Endothelial cell of umbilical vein (primary cell): ENCODE measurements around the gene GNB1. TPM values are rescaled to one million over a fixed set of nuclear protein-coding genes. Genes with fewer than 3 reads are reported as not detected.

Source experiments
- BruUV-seq: library from RNA; stranded (reverse); fragments of 400-500 nt; replicated peaks from 2 replicates; lab custom pipeline; 2021; lab: Mats Ljungman, UMichigan
- CTCF ChIA-PET: fragments of 300-600, 350-600 bp; sonication (Branson Sonifier 250); formaldehyde crosslinking; loops from one replicate; lab custom pipeline; 2021; ENCODE audit warnings: antibody characterized with exemption, inconsistent platforms; lab: Charles Lee
- POLR2A ChIA-PET: fragments of 300-600, 350-600 bp; sonication (Branson Sonifier 250); formaldehyde crosslinking; loops from one replicate; lab custom pipeline; 2021; ENCODE audit warnings: antibody characterized with exemption, inconsistent platforms; lab: Charles Lee
- DNase-seq: peaks from one replicate; pipeline ENCODE4 v3.0.0-alpha.2; 2011; ENCODE audit warnings: low read depth, low spot score
- FAIRE-seq: peaks from 2 replicates; lab custom pipeline; 2011; peaks lifted over from hg19 to GRCh38; lab: Jason Lieb, UNC
- H2AFZ ChIP-seq: 2 replicates; pipeline ENCODE4 v1.6.0; 2012; ENCODE audit warnings: low read depth, low read length, control low read depth, inconsistent platforms
- H3K27ac ChIP-seq: 2 replicates; pipeline ENCODE4 v1.5.1; 2011; ENCODE audit warnings: low read depth, mild to moderate bottlenecking, control low read depth, low read length, moderate library complexity; ENCODE audit not compliant: insufficient read depth
- H3K27me3 ChIP-seq, 2 experiments: 2 replicates each; pipeline versions ENCODE4 v1.6.0 to v1.6.1; 2011; ENCODE audit warnings: low read length in 2 of 2, mixed read lengths in 1 of 2; ENCODE audit not compliant: control insufficient read depth in 2 of 2, insufficient read depth in 2 of 2
- H3K36me3 ChIP-seq, 2 experiments: 2 replicates in 1 of 2; 3 replicates in 1 of 2; pipeline ENCODE4 v1.5.1; 2011; ENCODE audit warnings: low read length in 2 of 2, mild to moderate bottlenecking in 1 of 2, moderate library complexity in 1 of 2; ENCODE audit not compliant: control insufficient read depth in 2 of 2, insufficient read depth in 2 of 2; ENCODE audit errors: extremely low read depth in 1 of 2
- H3K4me1 ChIP-seq: 3 replicates; pipeline ENCODE4 v1.5.1; 2011; ENCODE audit warnings: mild to moderate bottlenecking, low read length; ENCODE audit not compliant: control insufficient read depth, insufficient read depth; ENCODE audit errors: extremely low read depth
- H3K4me2 ChIP-seq: 2 replicates; pipeline ENCODE4 v1.6.1; 2011; ENCODE audit warnings: low read length, control low read depth, mixed read lengths; ENCODE audit not compliant: insufficient read depth
- H3K4me3 ChIP-seq, 3 experiments: fragments of 200-600 bp in 1 of 3; sonication (generic), shearing (Covaris generic) in 1 of 3; replicated peaks in 1 of 3; 2 replicates each; pipeline ENCODE4 v1.5.1; 2011 to 2016; ENCODE audit warnings: control low read depth in 3 of 3, low read length in 3 of 3, mild to moderate bottlenecking in 2 of 3, inconsistent platforms in 1 of 3, low read depth in 1 of 3, moderate library complexity in 1 of 3; ENCODE audit not compliant: insufficient read depth in 1 of 3
- H3K79me2 ChIP-seq: 2 replicates; pipeline ENCODE4 v1.6.0; 2012; ENCODE audit warnings: low read length, inconsistent platforms; ENCODE audit not compliant: control insufficient read depth, insufficient read depth
- H3K9ac ChIP-seq: replicated peaks from 2 replicates; pipeline ENCODE3; 2011; ENCODE audit warnings: low read length, control low read depth; ENCODE audit not compliant: insufficient read depth; ENCODE audit errors: extremely low read depth
- H3K9me1 ChIP-seq: replicated peaks from 3 replicates; pipeline ENCODE4 v1.6.0; 2011; ENCODE audit warnings: mild to moderate bottlenecking, low read length; ENCODE audit not compliant: control insufficient read depth, insufficient read depth; ENCODE audit errors: extremely low read depth
- H3K9me3 ChIP-seq: replicated peaks from 2 replicates; pipeline ENCODE4 v1.5.1; 2012; ENCODE audit warnings: low read length, inconsistent platforms; ENCODE audit not compliant: control insufficient read depth, insufficient read depth
- H4K20me1 ChIP-seq: replicated peaks from 2 replicates; pipeline ENCODE3; 2011; ENCODE audit warnings: mild to moderate bottlenecking, low read length; ENCODE audit not compliant: control insufficient read depth, insufficient read depth; ENCODE audit errors: extremely low read depth
- EZH2 ChIP-seq: IDR thresholded peaks from 2 replicates; pipeline ENCODE4 v1.6.1; 2012; ENCODE audit warnings: borderline replicate concordance, low read depth, mild to moderate bottlenecking, moderate library complexity, low read length, inconsistent platforms; ENCODE audit not compliant: severe bottlenecking
- FOS ChIP-seq: IDR thresholded peaks from 2 replicates; pipeline ENCODE4 v1.6.1; 2011; ENCODE audit warnings: mild to moderate bottlenecking, low read length, moderate library complexity, borderline replicate concordance; ENCODE audit not compliant: insufficient read depth
- POLR2AphosphoS5 ChIP-seq: IDR thresholded peaks from 2 replicates; pipeline ENCODE4 v1.6.1; 2012; ENCODE audit warnings: low read depth, mild to moderate bottlenecking, control low read depth, low read length, moderate library complexity; ENCODE audit not compliant: insufficient read depth
- dilution Hi-C: fragments of 300-500 bp; cut with MboI; formaldehyde crosslinking; loops from one replicate; pipeline ENCODE4 v1.15.0; 2019; ENCODE audit warnings: low sequenced_read_pairs; ENCODE audit not compliant: extremely low pct_ligation_motif_present
- intact Hi-C: fragments of 100-400 bp; cut with micrococcal nuclease; formaldehyde crosslinking; loops from one replicate; pipeline ENCODE4 v1.10.0; 2022
- polyA plus RNA-seq, 4 experiments: library from polyadenylated mRNA; depleted of rRNA in 3 of 4; stranded (reverse) in 3 of 4; unstranded in 1 of 4; fragments of >200 nt; gene quantifications; 2 replicates each; pipeline versions ENCODE4 v1.2.1 to v1.2.3, GENCODE V29; 2011 to 2012; ENCODE audit warnings: missing spikeins in 1 of 4
- total RNA-seq: library from RNA; stranded (reverse); gene quantifications from 2 replicates; pipeline ENCODE4 v1.2.3, GENCODE V29; 2021

The GNB1 gene
- total and polyA plus RNA-seq, 2 donors (not counting 3 experiments of a cell fraction or from before 2014, with no cell fraction given), result 501 to 529 TPM

DNA sequence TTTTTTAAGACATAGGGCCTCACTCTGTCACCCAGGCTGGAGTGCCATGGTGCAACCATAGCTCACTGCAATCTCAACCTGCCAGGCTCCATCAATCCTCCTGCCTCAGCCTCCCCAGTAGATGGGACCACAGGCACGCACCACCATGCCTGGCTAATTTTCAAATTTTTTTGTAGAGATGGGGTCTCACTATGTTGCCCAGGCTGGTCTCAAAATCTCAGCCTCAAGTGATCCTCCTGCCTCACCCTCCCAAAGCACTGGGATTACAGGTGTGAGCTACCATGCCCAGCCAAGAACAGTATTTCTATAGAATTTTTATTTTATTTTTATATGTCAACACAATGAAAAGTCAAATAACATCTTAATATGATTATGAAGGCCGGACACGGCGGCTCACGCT is 10.9 kb downstream of the GNB1 start:
- dilution Hi-C loops, result no loop called here
- ChIA-PET POLR2A (no interaction called here), CTCF (interaction anchor here (0.6 to 1.1 kb wide), 2 partner anchors 21 to 26 kb away, joined by 3 read pairs; no protein-coding TSS in a partner anchor)
- Histone ChIP-seq H3K9ac (no peak overlapping the region), H3K27me3 (no peaks in the 10 kb centered on the region), H3K4me2 (no peak overlapping the region), H3K27ac (no peak overlapping the region), H4K20me1 (peaks cover 19% of the 10 kb centered on the region), H3K36me3 (peaks cover 6% of the 10 kb centered on the region in 2 experiments), H3K4me1 (no peaks in the 10 kb centered on the region), H3K4me3 (no peak overlapping the region), H3K79me2 (peaks cover 98% of the 10 kb centered on the region), H2AFZ (no peak overlapping the region), H3K9me3 (no peaks in the 10 kb centered on the region), H3K9me1 (no peaks in the 10 kb centered on the region)
- DNase-seq (no peak), FAIRE-seq (no peak)
- TF ChIP-seq EZH2 (no peak), FOS (no peak), POLR2AphosphoS5 (no peak)
- intact Hi-C loops, result no loop called here
- no TSS peak for BruUV-seq

DNA sequence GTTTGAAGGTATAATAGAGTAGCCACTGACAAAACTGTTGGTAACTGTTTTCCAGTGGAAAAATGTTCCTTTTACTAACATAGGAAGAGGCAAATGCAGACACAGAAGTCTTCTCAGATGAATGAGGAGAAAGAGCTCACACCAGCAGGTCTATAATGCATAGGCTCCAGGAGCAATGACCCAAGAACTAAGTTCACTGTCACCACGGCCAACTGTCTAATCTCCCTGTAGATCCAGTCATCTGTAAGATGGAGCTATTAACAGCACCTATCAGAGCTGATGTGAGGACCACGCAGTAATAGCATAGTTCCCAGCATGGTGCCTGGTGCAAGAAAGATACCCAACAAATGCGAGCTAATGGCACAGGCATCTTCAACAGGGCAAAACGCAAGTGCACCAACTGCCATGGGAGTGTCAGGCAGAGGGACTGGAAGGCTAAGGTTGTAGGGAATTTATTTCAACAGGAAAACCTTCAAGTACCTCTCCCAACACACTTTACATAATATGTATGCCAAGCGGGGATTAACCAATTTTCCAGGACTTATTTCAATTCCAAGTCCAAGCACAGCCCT is 12.9 kb downstream of the GNB1 start:
- FAIRE-seq (no peak), DNase-seq (no peak)
- Histone ChIP-seq H3K4me2 (no peak overlapping the region), H3K9me1 (no peaks in the 10 kb centered on the region), H3K9ac (no peak overlapping the region), H4K20me1 (peaks cover 17% of the 10 kb centered on the region), H3K36me3 (peaks cover 6 to 13% of the 10 kb centered on the region in 2 experiments), H3K4me1 (no peaks in the 10 kb centered on the region), H3K4me3 (no peak overlapping the region), H3K9me3 (no peaks in the 10 kb centered on the region), H2AFZ (no peak overlapping the region), H3K79me2 (peaks cover 99% of the 10 kb centered on the region), H3K27me3 (no peaks in the 10 kb centered on the region), H3K27ac (no peak overlapping the region)
- peak; percentile 18 for TF ChIP-seq POLR2AphosphoS5
- TF ChIP-seq FOS, result no peak
- intact Hi-C loops, result no loop called here
- no TSS peak for BruUV-seq
- POLR2A ChIA-PET, result no interaction called here
- dilution Hi-C loops, result no loop called here
- CTCF ChIA-PET, result no interaction called here
